Amniotic stem cell (primary cell): Measurements from ENCODE around the gene HOXC10.

Source experiments
- DNase-seq: peaks from one replicate; lab custom pipeline; 2025; lab: John Stamatoyannopoulos, UW

Gene HOXC10

DNA sequence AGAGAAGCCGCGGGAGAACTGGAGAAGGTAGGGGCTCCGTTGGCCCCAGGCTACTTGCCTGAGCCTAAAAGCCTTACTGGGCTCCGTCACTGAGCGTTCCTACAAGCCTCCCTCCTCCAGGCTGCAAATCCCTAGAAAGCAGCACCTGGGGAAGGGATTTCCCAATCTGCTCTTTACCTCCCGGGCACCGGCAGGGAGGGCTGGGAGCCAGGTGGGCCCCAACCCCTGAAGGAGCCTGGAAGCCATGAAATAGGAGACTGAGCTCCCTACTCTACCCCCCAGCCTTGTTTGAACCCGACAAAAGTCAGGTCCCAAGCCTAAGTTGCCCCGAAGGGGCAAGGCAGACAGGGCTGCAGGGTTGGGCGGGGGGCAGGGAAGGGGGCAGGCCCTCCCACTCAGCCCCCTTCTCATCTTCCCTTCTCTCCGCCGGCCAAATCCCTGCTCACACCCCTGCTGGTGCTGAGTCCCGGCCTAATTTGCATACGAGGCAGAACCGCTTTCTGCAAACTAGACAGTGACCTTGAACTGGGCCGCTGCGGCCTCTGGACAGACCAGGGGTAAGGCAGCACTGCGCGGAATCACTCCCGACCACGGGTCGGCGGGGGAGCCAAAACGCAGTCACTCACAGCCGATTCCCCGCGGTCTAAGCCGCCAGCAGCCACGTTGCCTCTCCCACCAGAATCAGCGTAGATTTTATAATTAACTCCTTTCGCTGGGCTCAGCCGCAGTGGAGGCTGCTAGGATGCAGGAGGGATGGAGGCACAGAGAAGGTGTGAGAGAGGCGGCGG, 34.0 kb upstream of the HOXC10 start:
- no peak for DNase-seq

DNA sequence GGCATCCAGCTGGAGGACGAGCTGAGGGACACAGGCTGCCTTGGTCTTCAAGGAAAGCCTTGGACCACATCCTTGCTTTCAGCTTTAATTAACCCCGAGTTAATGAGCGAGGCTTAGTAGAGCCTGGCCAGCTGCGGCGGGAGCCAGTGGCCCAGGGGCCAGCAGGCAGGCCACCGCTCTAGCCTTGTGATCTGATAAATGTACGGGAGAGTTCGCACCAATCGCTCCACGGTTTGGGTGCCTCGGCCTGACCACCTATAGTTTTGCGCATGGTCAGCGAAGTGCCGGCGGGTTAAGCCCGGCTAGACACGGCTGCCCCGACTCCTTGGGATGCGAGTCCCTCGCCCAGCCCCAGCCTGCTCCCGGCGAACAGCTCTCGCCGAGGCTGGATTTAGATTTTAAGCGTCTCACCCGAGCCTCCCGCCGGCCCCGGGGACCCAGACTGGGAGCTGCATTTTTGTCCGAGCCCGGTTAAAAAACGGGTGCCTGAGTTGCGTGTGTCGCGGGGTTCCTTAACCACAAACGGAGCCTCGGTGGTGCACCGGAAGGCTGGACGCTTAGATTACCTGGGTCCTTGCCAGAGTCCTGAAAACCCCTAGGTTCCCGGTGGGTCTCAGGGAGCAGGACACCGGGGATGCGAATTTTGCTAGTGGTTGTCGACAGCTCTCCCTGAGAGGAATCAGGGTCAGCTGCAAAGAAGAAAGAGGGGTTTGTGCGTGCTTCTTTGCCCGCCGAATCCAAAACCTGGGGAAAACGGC, 33.2 kb upstream of the HOXC10 start:
- no peak for DNase-seq

DNA sequence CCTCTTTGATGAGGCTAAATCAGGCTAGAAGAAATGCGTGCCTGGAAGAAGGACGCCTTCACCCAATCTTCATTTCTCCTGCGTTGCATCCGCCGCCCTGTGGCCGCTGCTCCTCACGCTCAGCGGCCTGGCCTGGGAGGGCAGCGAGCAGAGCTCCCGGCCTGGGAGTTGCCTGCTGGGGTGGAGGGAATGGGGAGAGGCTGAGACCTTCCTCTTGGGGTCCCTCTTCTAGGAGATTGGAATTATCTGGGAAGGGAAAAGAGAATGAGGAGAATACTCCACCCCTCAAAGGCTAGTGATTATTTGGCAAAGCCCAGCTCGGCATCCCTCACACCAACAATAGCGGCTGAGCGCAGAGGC, 32.6 kb upstream of the HOXC10 start:
- no peak for DNase-seq

DNA sequence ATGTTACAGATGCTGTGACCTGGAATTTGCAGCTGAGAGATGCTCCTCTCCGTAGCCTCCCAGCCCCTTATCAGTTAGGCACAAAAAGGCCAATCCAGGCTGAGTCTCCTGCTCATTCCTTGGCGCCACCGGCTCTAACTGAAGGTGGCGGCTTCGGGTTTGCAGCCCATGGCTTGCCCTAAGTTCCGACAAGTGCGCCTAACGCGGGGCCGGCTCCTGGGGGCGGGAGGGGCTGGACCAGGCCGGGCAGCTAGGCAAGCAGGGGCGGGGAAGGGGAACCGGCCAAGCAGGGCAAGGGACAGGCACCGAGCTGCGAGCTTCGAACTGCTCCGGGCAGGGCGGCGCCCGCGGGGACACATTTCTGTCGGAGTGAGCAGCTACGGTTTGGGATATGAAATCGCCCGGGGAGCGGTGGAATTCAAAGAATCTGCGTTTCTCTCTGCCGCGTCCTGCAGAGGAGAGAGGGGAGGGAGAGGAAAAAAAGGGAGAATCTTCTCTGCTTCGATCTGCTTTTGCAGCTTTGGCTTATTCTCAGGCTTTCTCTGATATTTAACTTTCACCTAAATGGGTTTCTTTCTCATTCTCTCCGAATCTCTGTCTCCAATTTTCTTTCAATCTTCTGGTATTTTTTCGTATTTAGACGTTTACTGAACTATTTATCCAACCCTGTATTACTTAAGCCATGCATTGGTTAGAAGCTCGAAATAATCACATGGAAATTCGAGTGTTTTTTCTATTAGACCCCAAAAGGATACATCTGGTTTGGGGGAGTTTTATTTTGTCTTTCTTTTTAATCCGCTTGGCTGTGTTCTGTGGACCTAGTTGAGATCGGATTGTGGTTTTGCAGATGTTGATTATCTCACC, 31.8 kb upstream of the HOXC10 start:
- DNase-seq, result no peak

DNA sequence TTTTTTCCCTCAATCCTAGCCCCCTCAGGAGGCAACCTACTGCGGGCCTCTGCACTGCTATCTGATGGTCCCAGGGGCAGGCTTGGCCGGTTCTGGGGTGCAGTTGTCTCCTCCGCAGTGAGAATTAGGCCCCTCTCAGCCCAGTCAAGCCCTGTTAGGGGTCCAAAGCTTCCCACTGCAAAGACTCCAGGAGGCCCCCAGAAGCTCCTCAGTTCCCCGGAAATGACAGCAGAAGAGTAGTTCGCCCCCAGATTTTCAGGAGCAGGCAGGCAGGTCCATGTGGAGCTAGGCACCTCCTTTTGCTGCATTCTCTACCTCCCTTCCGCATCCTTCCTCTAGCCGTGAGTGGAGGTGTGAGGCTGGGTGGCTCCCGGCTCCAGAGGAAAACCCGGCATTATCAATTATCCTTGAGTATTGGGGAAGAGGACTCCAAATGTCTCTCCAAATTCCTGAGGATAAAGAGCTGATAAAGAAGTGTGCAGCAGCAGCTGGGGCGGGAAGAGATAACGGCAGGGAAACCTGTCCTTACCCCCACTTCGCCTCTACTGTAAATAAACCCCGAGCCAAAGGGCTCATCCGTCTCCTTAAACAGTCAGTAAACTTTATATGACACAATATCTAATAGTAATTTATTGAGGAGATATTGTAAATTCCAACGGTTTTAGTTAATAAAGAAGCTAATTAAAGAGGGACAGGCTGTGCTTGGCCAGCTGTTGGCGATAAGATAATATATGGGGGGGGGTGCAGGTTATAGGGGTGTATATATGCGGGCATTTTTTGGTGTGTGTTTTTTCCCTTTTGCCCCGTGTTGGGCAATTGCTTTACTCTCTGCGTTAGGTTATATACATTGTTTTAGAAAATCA, 30.9 kb upstream of the HOXC10 start:
- no peak for DNase-seq

DNA sequence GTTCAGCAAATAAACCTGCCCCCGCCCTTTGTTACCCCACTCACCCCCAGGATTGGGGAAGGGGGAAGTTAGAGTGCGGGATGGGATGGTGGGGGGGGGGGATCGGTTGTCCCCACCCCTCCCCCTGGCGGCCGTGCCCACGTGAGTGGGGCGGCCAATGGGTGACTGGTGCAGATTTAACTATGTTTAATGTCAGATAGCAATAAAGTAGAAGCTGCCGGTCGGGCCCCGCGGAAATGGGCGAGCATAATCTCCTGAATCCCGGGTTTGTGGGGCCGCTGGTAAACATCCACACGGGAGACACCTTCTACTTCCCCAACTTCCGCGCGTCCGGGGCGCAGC, 30.3 kb upstream of the HOXC10 start, which contains the start of gene HOXC12:
HOXC12 (plus strand) TSS at position 210 of the 342 bp plus-strand sequence; CDS start at position 237, 27 bp downstream.
- no peak for DNase-seq

DNA sequence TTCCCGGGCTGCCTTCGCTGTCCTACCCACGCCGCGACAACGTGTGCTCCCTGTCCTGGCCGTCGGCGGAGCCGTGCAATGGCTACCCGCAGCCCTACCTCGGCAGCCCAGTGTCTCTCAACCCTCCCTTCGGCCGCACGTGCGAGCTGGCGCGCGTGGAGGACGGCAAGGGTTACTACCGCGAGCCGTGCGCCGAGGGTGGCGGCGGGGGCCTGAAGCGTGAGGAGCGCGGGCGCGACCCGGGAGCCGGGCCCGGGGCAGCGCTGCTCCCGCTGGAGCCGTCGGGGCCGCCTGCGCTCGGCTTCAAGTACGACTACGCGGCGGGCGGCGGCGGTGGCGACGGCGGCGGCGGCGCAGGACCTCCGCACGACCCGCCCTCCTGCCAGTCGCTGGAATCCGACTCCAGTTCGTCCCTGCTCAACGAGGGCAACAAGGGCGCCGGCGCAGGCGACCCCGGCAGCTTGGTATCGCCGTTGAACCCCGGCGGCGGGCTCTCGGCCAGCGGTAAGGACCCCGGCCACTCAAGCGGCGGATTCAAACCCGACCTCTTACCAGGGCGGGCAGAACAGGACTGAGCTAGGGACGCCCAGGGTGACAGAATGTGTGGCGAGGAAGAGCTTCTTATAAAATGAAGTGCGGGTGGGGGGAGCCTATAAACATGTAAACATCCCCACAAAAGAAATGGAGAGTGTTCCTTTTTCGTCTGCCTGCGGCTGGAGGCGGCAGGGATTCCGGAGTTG, 29.7 kb upstream of the HOXC10 start:
- no peak for DNase-seq

DNA sequence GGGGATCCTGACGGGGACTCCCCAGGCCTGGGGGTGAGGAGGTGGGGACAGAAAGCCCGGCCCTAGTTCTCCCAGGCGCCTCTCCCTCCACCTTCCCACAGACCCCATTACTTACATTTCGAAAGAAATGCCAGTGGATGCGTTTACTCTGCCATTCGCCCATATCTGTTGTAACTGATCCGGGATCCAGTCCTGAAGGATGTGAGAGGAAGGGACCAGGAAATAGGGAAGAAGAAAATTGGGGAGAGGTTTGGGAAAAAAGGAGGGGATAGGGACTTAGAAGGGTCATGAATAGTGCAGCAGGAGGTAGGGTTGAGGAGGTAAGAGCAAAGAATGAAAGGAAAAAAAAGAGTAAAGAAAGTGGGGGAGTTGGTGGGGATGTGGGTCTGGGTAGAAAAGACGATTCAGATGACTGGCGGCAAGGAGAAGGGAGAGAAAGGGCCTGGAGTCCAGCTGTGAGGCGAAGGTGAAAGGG, 29.1 kb upstream of the HOXC10 start:
- DNase-seq, result no peak

DNA sequence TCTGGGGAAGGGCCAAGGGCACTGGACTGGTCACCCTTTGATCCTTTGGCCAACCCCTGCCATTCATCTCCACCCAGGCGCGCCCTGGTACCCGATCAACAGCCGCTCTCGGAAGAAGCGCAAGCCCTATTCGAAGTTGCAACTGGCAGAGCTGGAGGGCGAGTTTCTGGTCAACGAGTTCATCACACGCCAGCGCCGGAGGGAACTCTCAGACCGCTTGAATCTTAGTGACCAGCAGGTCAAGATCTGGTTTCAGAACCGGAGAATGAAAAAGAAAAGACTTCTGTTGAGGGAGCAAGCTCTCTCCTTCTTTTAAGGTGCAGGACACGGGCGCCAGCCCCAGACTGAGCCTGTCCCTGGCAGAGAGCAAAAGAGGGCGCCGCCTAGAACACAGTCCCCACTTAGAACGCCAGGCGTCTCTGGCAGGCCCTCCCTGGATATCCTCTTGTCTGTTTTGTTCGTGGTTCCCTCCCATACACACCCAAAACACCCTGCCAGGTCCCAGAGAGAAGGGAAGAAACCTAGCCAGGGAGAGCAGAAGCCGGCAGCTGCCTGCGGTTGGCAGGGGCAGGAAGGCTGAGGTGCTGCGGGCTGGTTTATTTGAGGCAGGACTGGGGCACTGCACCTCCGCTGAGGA, 28.6 kb upstream of the HOXC10 start:
- DNase-seq, result no peak

DNA sequence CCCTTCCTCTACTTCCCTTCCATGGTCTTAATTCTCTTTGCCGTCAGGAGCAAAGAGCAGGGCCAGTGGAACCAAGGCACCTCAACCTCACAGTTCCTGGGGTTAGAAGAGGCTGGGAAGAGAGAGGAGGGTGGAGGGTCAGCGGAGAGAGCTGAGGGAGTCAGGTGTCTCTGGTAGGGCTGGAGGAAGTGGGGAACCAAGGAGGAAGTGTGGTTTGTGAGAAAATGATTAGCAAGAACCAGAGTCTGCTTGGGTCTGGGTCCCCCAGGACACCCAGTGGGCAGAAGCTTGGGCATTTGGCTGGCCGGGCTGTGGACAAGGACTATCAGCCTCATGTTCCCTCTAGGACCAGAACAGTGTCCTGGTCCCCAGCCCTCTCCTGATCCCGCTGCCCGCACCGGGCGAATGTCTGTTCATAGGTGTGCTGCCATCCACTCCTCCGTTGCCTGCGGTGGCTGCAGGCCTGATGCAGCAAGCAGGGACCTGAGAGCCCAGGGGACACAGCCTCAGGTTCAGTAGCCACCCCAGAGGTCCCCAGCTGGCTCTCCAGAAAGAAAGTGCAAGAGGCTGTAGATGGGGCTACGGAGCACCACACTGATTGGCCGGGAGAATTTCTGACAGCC, 27.9 kb upstream of the HOXC10 start:
- no peak for DNase-seq

DNA sequence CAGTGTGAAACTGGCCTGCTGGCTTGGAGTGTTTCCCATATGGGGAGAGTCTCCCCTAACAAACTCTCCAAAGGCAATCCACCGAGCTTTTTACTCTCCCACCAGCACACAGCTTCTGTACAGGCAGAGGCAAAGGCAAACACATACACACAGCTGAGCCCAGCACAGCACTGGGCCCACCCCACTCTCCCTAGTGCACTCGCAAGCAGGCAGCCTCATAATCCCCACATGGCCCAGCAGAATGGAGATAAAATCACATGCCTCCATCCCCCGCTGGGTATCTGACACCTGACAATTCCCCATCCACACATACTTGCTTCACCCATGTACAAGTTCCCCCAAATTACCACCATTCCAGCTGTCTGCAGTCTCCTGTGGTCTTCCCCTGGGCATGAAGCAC, 26.8 kb upstream of the HOXC10 start:
- DNase-seq, result no peak

DNA sequence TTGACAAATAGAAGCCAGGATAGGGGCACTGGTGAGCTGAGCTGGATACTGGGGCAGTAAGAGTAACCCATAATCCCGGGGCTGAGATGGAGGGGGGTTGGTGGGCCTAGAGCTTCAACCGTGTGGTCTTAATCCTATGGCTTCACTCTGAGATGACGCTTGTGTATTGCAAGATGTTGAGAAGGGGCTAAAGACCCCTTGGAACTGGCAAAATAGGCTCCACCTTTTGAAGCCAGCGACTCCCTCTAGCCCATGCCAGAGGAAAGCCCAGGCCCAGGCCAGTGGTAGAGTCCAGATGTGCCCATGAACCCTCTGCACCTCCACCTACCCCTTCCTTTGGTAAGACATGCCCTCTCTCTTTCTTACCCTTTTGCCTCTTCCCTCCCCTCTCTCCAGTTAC, 25.6 kb upstream of the HOXC10 start:
- DNase-seq, result no peak

DNA sequence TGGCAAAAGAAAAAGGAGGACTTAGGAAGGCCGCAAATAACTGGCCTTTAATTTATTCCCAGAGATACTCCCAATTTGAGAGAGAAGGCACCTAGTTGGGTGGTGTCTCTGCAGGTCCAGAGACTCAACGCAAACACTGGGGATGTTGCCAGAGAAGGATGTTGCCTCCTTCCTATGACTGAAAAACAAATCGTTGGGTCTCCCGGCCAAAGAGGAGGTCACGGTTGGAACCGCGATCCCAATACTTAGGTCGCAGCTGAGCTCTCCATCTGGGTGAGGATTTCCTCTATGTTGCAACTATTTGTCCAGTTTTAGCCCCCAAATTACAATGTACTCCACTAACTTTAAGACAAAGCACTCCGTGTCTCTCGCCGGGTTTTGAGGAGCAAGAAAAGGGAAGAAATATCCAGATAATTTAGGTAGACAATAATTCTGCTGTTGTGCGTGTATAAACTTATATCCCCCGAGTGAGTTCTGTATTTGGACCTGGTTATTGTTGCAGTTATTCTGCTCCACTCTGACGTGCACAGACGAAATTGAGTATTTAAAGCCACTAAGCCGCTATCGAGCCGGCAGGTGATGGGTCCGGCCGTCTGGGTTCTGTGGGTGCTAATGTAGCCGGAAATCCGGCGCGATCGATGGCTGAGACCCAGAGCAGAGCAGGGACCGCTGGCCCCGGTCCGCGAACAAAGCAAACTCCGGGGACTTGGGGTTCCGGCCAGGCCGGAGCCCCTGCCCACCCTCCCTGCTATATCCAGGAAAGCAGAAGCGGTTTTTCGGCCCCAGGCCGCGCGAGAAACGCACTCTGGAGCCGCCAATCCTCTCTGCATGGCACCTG, 24.5 kb upstream of the HOXC10 start:
- no peak for DNase-seq

DNA sequence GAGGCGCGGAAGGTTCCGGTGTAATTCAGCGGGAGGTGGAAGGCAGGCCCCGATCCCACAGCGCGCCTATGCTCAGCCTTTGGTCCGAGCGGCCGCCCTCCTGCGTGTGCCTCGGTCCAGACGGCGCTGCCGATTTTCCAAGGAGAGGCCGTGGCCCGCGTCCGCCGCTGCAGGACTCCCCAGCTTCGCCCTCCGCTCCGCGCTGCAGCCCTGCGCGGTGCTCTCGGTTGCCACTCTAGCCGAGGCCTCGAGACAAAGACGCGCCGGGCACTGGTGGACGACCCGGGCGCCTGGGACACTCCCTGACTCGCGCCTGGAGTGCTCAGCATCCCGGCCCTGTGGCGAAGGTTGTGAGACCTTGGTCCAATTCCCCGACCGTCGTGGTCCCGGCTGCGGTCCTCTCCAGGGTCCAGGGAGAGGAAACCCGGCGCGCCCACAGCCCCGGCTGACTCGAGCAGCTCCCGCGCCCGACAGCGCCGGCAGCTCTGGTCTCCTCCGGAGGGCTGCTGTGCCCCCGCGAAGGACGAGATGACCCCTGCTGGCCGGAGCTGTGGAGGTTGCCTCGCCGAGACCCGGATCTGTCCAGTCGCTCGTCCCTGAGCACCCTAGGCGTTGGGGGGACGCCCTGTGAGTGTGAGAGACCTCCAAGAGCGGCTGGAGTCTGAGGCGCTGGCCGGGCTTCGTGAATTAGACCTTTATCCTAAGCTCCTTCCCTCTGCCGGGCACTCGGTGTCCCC, 23.8 kb upstream of the HOXC10 start:
- DNase-seq, result no peak

DNA sequence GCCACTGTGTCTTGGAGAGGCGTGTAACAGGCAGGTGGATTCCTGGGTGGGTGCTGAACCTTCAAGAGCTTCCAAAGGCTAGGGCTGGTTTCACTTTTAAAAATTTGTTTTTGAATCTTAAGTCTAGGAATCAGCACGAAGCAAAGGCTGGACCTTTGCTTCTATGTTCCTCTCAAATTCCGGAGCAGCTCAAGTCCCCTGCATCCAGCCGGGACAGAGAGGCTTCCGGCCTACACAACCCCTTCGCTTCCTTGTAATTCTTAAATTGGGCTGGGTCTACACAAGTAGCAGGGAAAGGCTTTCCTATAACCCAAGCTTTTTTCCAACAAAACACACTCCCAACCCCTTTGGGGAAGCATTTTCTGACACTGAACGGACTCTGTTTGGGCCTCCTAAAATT, 21.9 kb upstream of the HOXC10 start:
- no peak for DNase-seq

DNA sequence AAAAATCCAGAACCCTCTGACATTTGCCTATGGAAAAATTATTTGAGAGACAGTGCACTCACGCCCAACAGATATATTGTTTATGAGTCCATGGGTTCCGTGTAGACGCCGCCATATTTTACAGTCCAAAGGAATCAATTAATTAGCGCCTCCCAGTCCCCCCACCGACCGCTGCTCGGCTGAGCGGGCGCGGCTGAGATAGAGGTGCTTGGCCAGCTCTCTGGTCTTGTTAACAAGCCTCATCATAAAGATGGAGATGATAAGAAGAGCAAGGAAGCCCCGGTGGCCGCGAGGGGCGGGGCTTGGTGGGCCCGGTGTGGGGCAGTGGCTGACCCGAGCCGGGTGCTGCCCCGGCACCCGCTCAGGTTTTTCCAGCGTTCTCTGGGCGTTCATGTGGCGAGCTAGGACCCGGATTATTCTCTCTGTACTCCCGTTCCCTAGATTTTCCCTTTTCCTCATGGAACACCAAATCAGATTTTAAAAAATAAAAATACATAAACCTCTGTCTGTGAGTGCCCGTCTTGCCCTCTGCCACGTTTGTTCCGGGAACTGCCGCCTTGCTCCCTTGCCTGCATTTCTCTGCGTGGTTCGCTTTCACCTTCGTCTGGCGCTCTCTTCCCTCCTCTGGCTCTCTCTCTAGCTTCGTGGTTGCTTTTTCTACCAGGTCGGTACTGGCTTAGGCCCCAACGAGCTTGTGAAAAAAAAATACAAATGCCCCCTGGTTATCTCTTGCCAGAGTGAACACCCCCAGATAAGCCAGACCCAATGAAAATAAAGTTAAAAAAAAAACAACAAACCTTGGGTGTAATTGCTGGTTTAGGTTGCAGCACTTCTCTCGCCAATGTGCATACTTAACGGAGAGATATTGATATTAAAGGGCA, 21.3 kb upstream of the HOXC10 start:
- no peak for DNase-seq

DNA sequence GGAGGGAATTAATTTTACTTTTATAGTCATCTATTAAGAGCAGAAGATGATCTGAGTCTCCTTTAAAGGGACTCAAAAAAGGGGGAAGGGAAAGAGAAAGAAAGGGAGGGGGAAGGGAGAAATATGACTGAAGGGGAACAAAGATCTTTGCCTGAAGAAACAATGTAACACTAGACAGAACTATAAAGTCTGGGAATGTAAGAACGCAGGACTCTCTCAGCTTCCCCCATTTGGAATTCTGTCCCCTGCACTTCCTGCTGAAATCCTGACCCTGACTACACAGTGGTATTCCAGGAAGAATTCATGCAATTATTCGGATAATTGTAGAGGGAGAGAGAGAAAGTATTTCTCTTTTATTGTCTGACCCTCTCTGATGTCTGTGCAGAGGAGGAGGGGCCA, 20.6 kb upstream of the HOXC10 start:
- DNase-seq, result no peak
